Right atrium auricular region (tissue), 2 donors: Measurements from ENCODE around the gene CSNK2A3. TPM values are rescaled to one million over a fixed set of nuclear protein-coding genes. Genes with fewer than 3 reads are reported as not detected.

ENCODE experiments used
- DNase-seq: peaks from one replicate; pipeline ENCODE4 v3.0.0-alpha.2; 2019; ENCODE audit warnings: low spot score
- H3K27ac ChIP-seq, 2 donors: fragments of 200-600 bp; sonication (generic); 1 replicate in 1 of 2; 2 replicates in 1 of 2; pipeline ENCODE4 v1.5.1; 2016 to 2019
- H3K27me3 ChIP-seq, 2 donors: fragments of 200-600 bp; sonication (generic); one replicate each; pipeline versions ENCODE4 v1.5.1 to v1.6.0; 2017 to 2019
- H3K36me3 ChIP-seq: fragments of 200-600 bp; sonication (generic); one replicate; pipeline ENCODE4 v1.5.1; 2016
- H3K4me1 ChIP-seq, 2 donors: fragments of 200-600 bp; sonication (generic); one replicate each; pipeline versions ENCODE4 v1.5.1 to v1.6.0; 2017 to 2019
- H3K4me3 ChIP-seq, 2 donors: fragments of 200-600 bp; sonication (generic); 1 replicate in 1 of 2; 2 replicates in 1 of 2; pipeline ENCODE4 v1.5.1; 2017 to 2019; ENCODE audit warnings: mild to moderate bottlenecking in 1 of 2, moderate library complexity in 1 of 2
- H3K9me3 ChIP-seq, 2 donors: fragments of 200-600 bp; sonication (generic); one replicate each; pipeline ENCODE4 v1.5.1; 2019
- total RNA-seq, 2 donors: library from RNA; depleted of rRNA; stranded (reverse); fragments of >200 nt; gene quantifications; one replicate each; pipeline ENCODE4 v1.1.0, GENCODE V29; 2016
- TF ChIP-seq, protein P1 (sequence below), 2 donors: fragments of 200-600 bp; sonication (generic); IDR thresholded peaks; one replicate each; pipeline ENCODE4 v1.5.1; 2019; ENCODE audit warnings: antibody characterized with exemption in 2 of 2

CSNK2A3 gene
- total RNA-seq, 2 donors from 2014 or later, result 0.75 to 1.3 TPM

DNA sequence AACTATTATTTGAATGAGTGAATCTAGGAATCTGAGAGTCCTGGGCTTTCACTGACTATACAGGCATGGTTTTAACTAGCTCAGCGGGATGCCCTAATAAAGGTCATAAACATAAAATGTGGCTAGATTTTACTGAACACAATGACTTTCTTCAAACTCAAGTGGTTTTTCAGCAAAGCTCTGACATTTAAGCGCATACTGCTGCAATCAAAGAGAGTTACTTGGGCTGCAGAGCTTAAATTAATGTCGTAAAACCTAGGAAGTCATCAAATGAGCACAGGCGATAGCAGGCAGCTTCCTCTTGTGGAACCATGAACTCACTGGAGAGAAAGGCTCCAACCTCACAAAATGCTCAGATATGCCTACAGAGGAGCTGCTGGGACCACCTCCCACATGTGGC, 6.7 kb downstream of the CSNK2A3 start:
- TF ChIP-seq, protein P1, sequence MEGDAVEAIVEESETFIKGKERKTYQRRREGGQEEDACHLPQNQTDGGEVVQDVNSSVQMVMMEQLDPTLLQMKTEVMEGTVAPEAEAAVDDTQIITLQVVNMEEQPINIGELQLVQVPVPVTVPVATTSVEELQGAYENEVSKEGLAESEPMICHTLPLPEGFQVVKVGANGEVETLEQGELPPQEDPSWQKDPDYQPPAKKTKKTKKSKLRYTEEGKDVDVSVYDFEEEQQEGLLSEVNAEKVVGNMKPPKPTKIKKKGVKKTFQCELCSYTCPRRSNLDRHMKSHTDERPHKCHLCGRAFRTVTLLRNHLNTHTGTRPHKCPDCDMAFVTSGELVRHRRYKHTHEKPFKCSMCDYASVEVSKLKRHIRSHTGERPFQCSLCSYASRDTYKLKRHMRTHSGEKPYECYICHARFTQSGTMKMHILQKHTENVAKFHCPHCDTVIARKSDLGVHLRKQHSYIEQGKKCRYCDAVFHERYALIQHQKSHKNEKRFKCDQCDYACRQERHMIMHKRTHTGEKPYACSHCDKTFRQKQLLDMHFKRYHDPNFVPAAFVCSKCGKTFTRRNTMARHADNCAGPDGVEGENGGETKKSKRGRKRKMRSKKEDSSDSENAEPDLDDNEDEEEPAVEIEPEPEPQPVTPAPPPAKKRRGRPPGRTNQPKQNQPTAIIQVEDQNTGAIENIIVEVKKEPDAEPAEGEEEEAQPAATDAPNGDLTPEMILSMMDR (IDR thresholded peaks at IDR 0.05), result no peak
- peaks cover 0 to 42% of the 10 kb centered on the region in 2 donors for H3K4me1 ChIP-seq
- no peak overlapping the region for H3K4me3 ChIP-seq
- H3K27me3 ChIP-seq, result no peaks in the 10 kb centered on the region
- H3K9me3 ChIP-seq, result no peaks in the 10 kb centered on the region
- no peak overlapping the region for H3K27ac ChIP-seq
- DNase-seq, result no peak
- H3K36me3 ChIP-seq, result no peaks in the 10 kb centered on the region

DNA sequence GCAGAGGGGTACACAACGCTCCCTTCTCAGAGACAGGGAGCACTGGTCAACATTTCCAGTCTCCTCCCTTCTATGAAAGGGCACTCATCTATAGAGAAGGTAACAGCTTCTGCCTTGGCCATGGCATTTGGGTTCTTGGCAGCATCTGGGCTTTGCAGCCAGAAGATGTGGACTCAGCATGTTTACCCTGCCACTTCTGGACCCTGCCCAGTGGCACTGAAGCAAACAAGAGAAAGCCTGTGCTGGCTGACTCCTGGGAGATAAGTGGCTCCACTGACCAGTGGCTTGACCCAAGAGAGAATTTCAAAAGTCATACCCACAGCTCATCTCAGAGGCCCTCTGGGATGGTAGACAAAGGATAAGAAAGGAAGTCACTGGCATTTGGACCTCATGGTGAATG, 8.0 kb downstream of the CSNK2A3 start:
- TF ChIP-seq, protein P1 (IDR thresholded peaks at IDR 0.05), result no peak
- no peaks in the 10 kb centered on the region for H3K36me3 ChIP-seq
- H3K9me3 ChIP-seq, result no peaks in the 10 kb centered on the region
- no peak overlapping the region for H3K4me3 ChIP-seq
- no peak for DNase-seq
- no peak overlapping the region for H3K27ac ChIP-seq
- peaks cover 0 to 30% of the 10 kb centered on the region in 2 donors for H3K4me1 ChIP-seq
- no peaks in the 10 kb centered on the region for H3K27me3 ChIP-seq

GRCh38 chr11:11344045-11344444, 9.0 kb downstream of the CSNK2A3 start:
- no peak overlapping the region for H3K27ac ChIP-seq
- DNase-seq, result no peak
- TF ChIP-seq, protein P1 (IDR thresholded peaks at IDR 0.05), result no peak
- H3K36me3 ChIP-seq, result no peaks in the 10 kb centered on the region
- H3K27me3 ChIP-seq, result no peaks in the 10 kb centered on the region
- H3K4me3 ChIP-seq, result no peak overlapping the region
- H3K4me1 ChIP-seq, result peaks cover 0 to 20% of the 10 kb centered on the region in 2 donors
- H3K9me3 ChIP-seq, result no peaks in the 10 kb centered on the region

- no peaks in the 10 kb centered on the region for H3K27me3 ChIP-seq
- no peak overlapping the region for H3K4me3 ChIP-seq
- no peak for DNase-seq
- no peaks in the 10 kb centered on the region for H3K9me3 ChIP-seq
- TF ChIP-seq, protein P1 (IDR thresholded peaks at IDR 0.05), result no peak
- H3K4me1 ChIP-seq, result no peaks in the 10 kb centered on the region
- H3K27ac ChIP-seq, result no peak overlapping the region
- H3K36me3 ChIP-seq, result peaks cover 4% of the 10 kb centered on the region
Observed at GRCh38 chr11:11338304-11338703, 14.7 kb downstream of the CSNK2A3 start.

- Histone ChIP-seq H3K9me3 (no peaks in the 10 kb centered on the region), H3K4me1 (no peaks in the 10 kb centered on the region), H3K36me3 (peaks cover 4% of the 10 kb centered on the region), H3K27ac (no peak overlapping the region), H3K27me3 (no peaks in the 10 kb centered on the region), H3K4me3 (no peak overlapping the region)
- no peak for DNase-seq
- TF ChIP-seq, protein P1 (IDR thresholded peaks at IDR 0.05), result no peak
Observed at GRCh38 chr11:11336664-11337063, 16.4 kb downstream of the CSNK2A3 start.

DNA sequence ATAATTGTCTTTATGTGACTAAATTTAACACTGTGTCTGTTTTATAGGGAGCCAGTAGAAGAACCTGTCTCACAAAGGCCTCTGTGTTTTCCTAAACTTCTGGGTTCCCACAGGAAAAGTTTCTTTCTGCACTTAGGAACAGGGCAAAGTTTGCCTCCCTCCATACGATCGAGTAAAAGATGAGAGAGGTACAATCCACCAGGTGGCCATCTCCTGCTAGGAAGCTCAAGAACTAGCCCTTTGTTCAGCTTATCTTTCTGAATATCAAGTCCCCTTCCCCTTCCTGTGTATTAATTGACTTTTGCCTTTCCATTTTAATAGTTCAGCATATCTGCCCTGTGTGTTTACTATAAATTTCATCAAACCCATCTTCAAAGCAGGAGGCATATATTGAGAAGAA, 18.0 kb downstream of the CSNK2A3 start:
- TF ChIP-seq, protein P1 (IDR thresholded peaks at IDR 0.05), result no peak
- DNase-seq, result no peak
- Histone ChIP-seq H3K27me3 (no peaks in the 10 kb centered on the region), H3K36me3 (peaks cover 4% of the 10 kb centered on the region), H3K4me3 (no peak overlapping the region), H3K9me3 (no peaks in the 10 kb centered on the region), H3K4me1 (no peaks in the 10 kb centered on the region), H3K27ac (no peak overlapping the region)
